ENCODE results near the gene PTPN5. TPM values are rescaled to one million over a fixed set of nuclear protein-coding genes. Genes with fewer than 3 reads are reported as not detected.

The PTPN5 gene
- total RNA-seq, 3 donors from 2014 or later, result 0.59 to 2.2 (median 1.3) TPM

GRCh38 chr11:18761741-18762140, 29.9 kb downstream of the PTPN5 start:
- no peaks in the 10 kb centered on the region for H3K4me1 ChIP-seq
- no peak overlapping the region for H3K27ac ChIP-seq
- no peak overlapping the region for H3K4me3 ChIP-seq
- H3K9me3 ChIP-seq, result no peaks in the 10 kb centered on the region
- no peaks in the 10 kb centered on the region for H3K36me3 ChIP-seq
- H3K27me3 ChIP-seq, result no peaks in the 10 kb centered on the region
- TF ChIP-seq POLR2A (IDR thresholded peaks at IDR 0.05) (no peak), CTCF (IDR thresholded peaks at IDR 0.05) (no peak)
- intact Hi-C loops (cut with DNase I; ENCODE audit: low total_unique reads), result no loop called here
- no peak for DNase-seq (ENCODE audit: low spot score in 2 of 2)

- Histone ChIP-seq H3K4me1 (no peaks in the 10 kb centered on the region), H3K4me3 (no peak overlapping the region), H3K27me3 (no peaks in the 10 kb centered on the region), H3K36me3 (no peaks in the 10 kb centered on the region), H3K27ac (no peak overlapping the region), H3K9me3 (no peaks in the 10 kb centered on the region)
- intact Hi-C loops (cut with DNase I; ENCODE audit: low total_unique reads), result no loop called here
- TF ChIP-seq CTCF (IDR thresholded peaks at IDR 0.05), result no peak
- TF ChIP-seq POLR2AphosphoS5 (IDR thresholded peaks at IDR 0.05), result no peak
- no peak for TF ChIP-seq POLR2A (IDR thresholded peaks at IDR 0.05)
- no peak for DNase-seq (ENCODE audit: low spot score in 2 of 2)
These were observed 30.5 kb downstream of the PTPN5 start for GRCh38 chr11:18761144-18761543.

GRCh38 chr11:18757811-18758210, 33.8 kb downstream of the PTPN5 start:
- no peak for TF ChIP-seq POLR2AphosphoS5 (IDR thresholded peaks at IDR 0.05)
- no peak for TF ChIP-seq CTCF (IDR thresholded peaks at IDR 0.05)
- no peak for TF ChIP-seq POLR2A (IDR thresholded peaks at IDR 0.05)
- Histone ChIP-seq H3K36me3 (no peaks in the 10 kb centered on the region), H3K9me3 (no peaks in the 10 kb centered on the region), H3K27me3 (no peaks in the 10 kb centered on the region), H3K27ac (no peak overlapping the region), H3K4me1 (no peaks in the 10 kb centered on the region), H3K4me3 (no peak overlapping the region)
- intact Hi-C loops (cut with DNase I; ENCODE audit: low total_unique reads), result no loop called here
- DNase-seq (ENCODE audit: low spot score in 2 of 2), result no peak

GRCh38 chr11:18756889-18757288, 34.7 kb downstream of the PTPN5 start:
- Histone ChIP-seq H3K36me3 (no peaks in the 10 kb centered on the region), H3K4me3 (no peak overlapping the region), H3K9me3 (no peaks in the 10 kb centered on the region), H3K4me1 (no peaks in the 10 kb centered on the region), H3K27ac (no peak overlapping the region), H3K27me3 (no peaks in the 10 kb centered on the region)
- intact Hi-C loops (cut with DNase I; ENCODE audit: low total_unique reads), result no loop called here
- TF ChIP-seq POLR2A (IDR thresholded peaks at IDR 0.05) (no peak), CTCF (IDR thresholded peaks at IDR 0.05) (no peak), POLR2AphosphoS5 (IDR thresholded peaks at IDR 0.05) (no peak)
- DNase-seq (ENCODE audit: low spot score in 2 of 2), result no peak

- no peaks in the 10 kb centered on the region for H3K4me1 ChIP-seq
- TF ChIP-seq POLR2AphosphoS5 (IDR thresholded peaks at IDR 0.05) (no peak), POLR2A (IDR thresholded peaks at IDR 0.05) (no peak), CTCF (IDR thresholded peaks at IDR 0.05) (no peak)
- no peaks in the 10 kb centered on the region for H3K36me3 ChIP-seq
- no peak overlapping the region for H3K4me3 ChIP-seq
- DNase-seq (ENCODE audit: low spot score in 2 of 2), result no peak
- no peaks in the 10 kb centered on the region for H3K27me3 ChIP-seq
- H3K9me3 ChIP-seq, result no peaks in the 10 kb centered on the region
- intact Hi-C loops (cut with DNase I; ENCODE audit: low total_unique reads), result no loop called here
- H3K27ac ChIP-seq, result no peak overlapping the region
These were observed 37.3 kb downstream of the PTPN5 start for GRCh38 chr11:18754308-18754707.

Measured in breast epithelium (tissue), 4 donors.